DMS 273 treated with DMSO at 0.1 percent for 48 hours (cell line): ENCODE data around the gene EPHB2.
"Not testable (repeated sequence)": the region's sequence is repeated elsewhere in the genome, so short reads cannot be mapped to it uniquely, and the experiment has no call there.

ENCODE experiments used
- DNase-seq: peaks from one replicate; lab custom pipeline; 2025; lab: John Stamatoyannopoulos, UW

The EPHB2 gene

DNA sequence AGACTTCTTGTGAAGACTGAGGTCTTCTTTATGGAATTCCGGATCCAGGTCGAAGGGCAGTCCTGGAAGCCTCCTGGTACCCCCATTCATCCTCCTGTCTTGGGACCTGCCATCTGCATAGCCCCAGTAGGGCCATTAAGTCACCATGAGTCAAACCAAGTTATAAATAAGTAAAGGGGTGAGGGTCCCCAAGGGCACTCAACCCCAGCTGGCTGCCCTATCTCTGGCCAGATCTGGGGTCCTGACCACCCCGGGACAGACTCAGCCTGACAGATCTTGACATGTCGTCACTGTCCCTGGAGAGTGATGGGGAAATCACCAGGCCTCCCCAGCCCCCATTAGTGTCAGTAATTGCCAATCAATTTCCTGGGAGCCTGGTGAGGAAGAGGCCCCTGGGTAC lies 108.7 kb downstream of the EPHB2 start:
- no peak for DNase-seq

GRCh38 chr1:22821027-22821426 lies 110.4 kb downstream of the EPHB2 start:
- no peak for DNase-seq

- no peak for DNase-seq
Measured at GRCh38 chr1:22822371-22822770, 111.7 kb downstream of the EPHB2 start.

- no peak for DNase-seq
Measured at GRCh38 chr1:22824466-22824865, 113.8 kb downstream of the EPHB2 start.

DNA sequence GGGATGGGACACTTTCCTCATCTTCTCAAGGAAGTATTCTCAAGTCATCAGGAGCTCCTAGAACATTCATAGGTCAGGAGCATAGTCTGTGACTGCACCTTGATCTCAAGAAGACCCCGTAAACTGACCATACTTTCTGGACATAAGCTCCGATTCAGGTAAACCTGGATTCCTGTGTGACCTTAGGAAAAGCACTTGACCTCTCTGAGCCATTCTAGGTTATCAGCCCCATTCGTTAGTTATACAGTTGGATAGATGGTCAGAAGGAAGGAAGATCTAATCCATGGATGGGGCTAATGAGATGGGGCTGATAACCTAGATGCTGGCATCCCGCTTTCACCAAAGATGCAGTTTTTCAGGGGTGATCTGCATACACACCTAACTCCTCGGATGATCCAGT lies 114.3 kb downstream of the EPHB2 start:
- DNase-seq = no peak

- no peak for DNase-seq
Measured at GRCh38 chr1:22825486-22826189, 115.0 kb downstream of the EPHB2 start.

GRCh38 chr1:22826604-22827580 lies 116.3 kb downstream of the EPHB2 start:
- DNase-seq = no peak

DNA sequence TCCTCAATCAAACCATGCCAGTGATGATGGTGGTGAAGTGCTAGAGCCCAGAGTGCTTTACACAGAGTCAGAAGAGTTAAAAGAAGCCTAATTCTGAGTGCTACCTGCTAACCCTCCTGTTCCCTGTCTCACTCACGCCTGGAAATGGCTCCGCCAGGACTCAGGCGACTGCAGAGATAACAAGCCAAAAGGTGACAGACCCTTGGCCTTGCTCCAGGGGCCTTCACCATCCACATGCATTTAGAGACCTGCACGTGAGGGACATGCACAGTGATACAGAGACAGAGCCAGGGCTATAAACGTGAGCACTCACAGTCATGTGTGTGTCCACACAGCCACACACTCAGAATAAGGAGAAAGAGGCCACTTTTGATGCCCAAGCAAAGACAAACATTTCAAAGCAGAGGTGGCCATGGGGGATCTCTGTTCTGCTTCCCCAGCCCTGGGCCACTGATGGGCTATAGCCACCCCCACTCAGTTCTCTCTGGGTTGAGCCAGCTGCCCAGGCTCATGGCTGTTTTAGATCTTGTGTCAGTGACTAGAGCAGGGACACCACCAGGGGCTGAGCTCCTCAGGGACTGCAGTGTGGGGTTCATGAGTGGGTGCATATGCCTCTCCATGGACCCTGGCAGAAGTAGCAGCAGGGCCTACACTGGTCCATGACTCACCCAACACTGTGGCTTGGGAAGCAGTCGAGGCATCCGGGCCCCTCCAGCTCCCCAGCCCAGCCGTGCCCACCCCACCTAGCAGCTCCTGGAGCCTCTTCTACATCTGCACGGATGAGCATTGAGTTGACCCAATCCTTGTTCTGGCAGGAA lies 117.2 kb downstream of the EPHB2 start:
- DNase-seq = no peak

GRCh38 chr1:22828484-22829308 lies 118.1 kb downstream of the EPHB2 start:
- no peak for DNase-seq

DNA sequence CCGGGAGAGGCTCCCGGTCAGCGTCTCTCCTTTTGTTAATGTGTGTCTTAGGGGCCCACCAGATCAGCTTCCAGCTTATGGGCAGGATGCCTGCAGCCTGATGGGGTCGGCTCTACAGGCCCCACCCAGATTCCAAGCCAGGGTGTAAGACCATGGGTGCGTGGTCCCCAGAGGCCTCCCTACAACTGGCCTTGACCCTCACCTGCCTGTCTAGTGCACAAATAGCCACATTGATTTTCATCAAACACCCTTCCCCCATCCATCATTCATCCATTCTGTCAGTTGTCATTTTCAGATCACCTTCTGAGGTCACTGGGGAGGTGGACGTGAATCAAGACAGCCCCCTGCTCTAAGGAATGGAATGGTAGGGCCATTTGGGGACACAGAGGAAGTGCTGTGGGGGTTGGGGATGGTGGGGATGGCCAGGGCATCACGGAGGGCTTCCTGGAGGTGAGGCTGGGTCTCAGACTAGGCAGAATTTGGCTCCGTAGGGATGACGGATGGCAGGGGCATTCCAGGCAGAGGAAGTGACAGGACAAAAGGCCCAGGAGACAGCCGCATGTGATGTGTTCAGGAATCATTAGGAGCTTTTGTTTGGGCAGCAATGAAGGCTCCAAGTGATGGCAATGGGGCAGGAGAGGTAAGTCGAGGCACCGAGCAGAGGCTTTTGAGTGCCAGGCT lies 118.8 kb downstream of the EPHB2 start:
- no peak for DNase-seq

DNA sequence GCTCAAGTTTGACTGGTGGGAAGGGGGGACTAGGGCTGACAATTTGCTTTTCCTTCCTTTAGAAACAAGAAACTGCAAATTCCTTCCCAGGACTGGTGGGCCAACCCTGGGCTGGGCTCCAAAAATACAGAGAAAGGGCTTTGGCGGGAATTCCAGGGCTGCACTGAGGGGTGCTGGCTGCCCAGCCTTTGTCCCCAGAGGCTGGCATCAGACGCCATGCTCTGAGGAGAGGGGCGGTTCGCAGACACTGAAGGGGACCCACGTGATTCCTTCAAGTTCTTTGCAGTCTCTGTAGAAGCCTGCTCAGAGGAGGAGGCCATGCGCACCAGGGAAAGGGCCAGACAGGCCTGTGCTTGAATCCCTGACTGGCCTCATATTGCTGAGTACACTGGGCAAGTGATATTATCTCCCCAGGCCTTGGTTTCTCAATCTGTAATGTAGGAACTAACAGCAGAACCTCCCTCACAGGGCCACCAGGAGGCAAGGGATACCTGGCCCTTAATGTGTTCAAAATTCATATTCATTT lies 119.5 kb downstream of the EPHB2 start:
- no peak for DNase-seq

- DNase-seq = no peak
Measured at GRCh38 chr1:22830757-22831340, 120.2 kb downstream of the EPHB2 start.

- no peak for DNase-seq
Measured at GRCh38 chr1:22831729-22832413, 121.2 kb downstream of the EPHB2 start.

- no peak for DNase-seq
Measured at GRCh38 chr1:22832414-22832786, 121.8 kb downstream of the EPHB2 start.

GRCh38 chr1:22833699-22834098 lies 123.1 kb downstream of the EPHB2 start:
- no peak for DNase-seq

DNA sequence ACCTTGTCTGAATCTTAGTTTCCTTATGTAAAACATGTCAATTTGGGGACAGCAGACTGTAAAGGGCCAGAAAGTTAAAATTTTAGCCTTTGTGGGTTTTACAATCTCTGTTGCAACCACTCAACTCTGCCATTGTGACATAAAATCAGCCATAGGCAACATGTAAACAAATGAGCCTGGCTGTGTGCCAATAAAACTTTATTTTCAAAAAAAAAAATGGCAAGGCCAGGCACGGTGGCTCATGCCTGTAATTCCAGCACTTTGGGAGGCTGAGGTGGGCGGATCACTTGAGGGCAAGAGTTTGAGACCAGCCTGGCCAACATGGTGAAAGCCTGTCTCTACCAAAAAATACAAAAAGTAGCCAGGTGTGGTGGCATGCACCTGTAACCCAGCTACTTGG lies 123.8 kb downstream of the EPHB2 start:
- DNase-seq = not testable (repeated sequence)

GRCh38 chr1:22835636-22836319 lies 125.1 kb downstream of the EPHB2 start:
- no peak for DNase-seq

GRCh38 chr1:22836850-22837249 lies 126.2 kb downstream of the EPHB2 start:
- DNase-seq = no peak

GRCh38 chr1:22837332-22837731 lies 126.7 kb downstream of the EPHB2 start:
- no peak for DNase-seq
